ENCODE data around the gene CPA3.

Gene CPA3, protein sequence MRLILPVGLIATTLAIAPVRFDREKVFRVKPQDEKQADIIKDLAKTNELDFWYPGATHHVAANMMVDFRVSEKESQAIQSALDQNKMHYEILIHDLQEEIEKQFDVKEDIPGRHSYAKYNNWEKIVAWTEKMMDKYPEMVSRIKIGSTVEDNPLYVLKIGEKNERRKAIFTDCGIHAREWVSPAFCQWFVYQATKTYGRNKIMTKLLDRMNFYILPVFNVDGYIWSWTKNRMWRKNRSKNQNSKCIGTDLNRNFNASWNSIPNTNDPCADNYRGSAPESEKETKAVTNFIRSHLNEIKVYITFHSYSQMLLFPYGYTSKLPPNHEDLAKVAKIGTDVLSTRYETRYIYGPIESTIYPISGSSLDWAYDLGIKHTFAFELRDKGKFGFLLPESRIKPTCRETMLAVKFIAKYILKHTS

DNA sequence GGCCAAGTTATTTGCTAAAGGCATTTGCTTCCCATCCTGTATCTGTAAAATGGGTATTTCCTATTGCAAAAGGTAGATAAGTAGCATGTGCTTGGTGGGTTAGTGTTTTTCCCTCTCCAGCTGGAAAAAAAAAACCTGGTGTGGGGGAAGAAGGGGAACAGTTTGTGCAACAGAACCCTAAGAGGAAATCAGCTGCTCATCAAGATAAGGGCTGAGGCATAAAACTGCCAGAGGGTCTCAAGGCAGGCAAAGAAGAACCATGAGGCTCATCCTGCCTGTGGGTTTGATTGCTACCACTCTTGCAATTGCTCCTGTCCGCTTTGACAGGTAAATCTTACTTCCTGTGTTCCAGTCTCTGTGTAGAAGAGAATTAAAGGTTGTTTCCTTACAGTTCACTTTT, at the start of gene CPA3:
CPA3 (plus strand) TSS at position 248 of the 400 bp plus-strand sequence; CDS start at position 260, 12 bp downstream.
- no peak for DNase-seq

DNA sequence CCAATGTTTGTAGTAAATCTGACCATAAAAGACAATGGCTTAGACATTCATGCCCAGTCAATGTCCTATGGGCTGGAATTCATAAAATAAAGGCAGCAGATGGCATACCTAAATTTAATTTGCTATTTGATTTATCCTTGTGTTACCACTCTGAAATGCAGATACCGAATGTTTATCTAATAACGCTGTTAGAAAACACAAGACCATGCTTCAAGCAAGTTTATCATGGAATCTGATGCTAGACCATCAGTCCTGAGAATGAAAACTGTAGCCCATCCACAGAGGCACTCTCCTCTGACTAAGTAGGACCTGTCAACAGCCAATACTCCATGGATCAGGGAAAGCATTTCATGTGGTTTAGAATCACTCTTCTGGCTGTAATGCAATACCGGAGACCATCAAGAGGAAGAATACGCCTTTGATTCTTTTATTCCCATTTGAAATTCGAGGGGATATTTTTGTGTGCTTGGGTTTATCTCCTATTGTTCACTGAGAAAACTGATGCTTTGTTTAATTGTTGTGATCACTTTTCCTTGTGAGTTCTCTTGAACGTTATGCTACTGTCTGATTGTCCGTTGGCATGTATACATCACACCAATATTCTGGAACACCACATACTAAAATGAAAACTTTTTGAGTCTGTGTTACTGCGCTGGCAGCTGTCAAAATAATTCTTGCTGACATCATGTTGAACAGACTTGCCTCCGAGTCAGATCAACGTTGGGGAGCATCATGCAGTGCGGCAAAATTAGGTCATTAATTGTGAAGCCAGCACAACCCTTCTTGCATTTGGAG, 49.6 kb upstream of the CPA3 start:
- no peak for DNase-seq

DNA sequence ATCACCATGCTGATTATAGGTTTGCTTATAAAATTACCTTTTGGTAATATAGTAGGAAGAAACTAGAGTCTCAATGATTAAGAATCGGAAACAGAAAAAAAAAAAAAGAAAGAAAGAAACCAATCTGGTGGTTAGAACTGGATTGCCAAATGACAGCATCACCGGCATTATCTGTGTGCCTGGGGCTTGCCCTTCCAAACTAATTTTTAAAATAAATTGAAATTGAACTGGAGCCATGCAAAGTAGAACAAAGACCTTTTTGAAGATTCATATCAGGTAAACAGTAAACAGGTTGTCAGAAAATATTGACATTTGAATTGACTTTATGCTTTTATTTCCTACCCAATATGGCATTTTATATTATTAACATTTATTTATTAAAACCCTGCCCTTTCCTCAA, 48.7 kb upstream of the CPA3 start:
- no peak for DNase-seq

DNA sequence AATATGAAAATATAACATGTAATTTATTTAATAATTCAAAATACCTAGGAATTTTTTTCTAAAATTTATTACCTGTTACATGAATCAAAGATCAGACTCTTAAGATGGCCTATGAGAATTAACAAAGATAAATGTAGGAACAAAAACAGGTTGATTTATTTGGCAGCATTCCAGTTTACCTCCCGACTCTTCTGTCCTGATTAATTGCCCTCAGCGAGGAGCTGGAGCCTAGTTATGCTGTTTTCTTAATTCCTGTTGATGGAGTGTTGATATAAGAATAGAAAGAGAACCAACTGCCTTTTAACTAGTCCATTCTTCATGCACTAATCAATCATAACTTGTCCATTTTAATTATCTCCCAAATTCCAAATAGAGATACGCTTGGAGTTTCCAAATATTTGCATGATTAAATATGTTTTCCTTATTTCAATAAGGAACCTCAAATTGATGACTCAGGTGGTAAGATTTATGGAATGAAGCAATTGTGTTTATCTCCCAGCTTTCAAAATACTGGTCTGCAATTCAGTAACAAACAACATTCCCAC, 48.0 kb upstream of the CPA3 start:
- DNase-seq = no peak

DNA sequence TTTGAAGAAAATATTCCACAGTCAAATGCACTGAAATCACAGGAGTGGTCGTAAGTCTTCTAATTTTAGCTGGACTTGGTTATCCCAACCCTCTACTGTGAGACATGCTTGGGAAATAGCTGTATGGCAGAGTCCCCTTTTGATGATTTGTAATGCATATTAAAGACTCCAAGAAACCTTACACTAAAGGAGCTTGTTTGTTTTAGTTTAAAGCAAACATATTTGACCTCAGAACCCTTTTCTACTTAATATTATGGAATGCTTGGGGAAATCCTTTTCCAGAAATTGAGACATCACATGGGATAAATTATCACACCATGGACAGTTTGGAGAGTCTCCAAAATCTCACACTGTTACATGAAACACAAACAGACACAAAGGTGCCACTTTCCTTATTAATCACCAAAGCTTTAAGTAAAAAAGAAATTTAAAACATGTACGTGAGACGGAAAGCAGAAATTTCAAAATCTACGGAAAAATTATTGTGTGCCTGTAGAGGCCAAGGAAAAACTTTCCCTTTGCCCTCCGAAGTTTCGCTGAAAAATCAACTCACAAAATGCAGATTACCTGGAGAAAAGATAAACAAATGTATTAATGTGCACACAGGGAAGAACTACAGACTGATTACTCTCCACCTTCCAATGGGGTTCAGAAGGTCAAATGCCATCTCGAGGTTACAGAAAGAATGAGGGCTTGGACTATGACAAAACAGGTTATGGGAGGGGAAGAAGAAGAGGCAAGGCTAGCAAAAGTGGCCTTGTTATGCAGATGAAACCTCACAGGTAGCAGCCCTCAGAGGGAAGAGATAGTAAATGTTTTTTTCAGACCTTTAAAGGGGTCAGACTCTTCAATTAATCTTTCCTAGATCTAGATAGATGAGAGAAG, 44.5 kb upstream of the CPA3 start:
- DNase-seq = no peak

DNA sequence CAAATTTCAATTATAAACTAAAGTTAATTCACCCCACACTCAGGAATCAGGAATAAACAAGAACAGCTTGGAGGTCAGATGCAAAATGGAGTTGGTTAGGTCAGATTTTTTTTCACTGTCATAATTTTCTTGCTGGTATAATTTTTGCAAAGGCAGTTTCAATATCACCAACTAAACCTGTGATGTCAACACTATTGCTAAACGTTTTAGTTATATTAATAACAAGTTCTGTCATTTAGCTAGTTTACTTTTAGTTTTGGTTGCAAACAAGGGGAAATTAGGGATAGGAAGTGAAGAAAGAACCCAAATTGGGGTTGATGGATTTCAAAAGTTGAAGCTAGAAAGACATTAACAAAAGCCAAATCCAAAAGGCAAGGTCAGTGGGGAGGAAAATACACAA, 42.1 kb upstream of the CPA3 start:
- no peak for DNase-seq

DNA sequence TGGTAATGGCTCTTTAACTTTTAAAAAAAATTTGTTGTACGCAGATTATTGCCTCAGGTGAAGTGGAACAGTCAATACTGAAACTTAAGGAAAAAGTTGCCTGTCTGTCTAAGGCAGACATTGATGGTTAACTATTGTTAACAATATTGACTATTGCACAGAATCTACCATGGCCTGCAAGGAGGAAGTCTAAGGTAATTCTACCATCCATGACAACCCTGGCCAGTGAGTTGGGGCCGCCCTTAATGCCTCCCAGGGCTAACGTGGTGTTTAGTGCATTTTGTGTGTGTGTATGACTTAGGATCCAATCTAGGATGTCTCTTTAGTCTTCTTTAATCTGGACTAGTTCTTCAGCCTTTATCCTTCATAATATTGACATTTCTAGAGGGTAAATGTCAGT, 39.6 kb upstream of the CPA3 start:
- DNase-seq = no peak

DNA sequence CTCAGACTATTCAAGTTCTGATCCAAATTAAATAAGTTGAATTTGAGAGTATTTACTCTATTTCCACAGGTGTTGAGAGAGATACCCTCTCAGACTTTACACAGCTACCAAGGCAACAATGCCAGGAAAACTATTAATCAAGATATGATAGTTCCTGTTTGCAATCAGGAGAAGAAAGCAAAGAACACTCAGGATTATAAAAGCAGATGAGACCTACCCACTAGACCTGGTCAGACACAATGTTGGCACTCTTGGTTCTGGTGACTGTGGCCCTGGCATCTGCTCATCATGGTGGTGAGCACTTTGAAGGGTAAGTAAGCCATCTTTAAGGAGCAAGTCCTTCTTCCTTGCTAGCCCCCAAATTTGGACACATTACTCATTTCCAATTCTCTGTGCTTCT, 37.5 kb upstream of the CPA3 start, which contains the start of gene CPB1:
CPB1 (plus strand) TSS at position 227 of the 400 bp plus-strand sequence; CDS start at position 240, 13 bp downstream.
- no peak for DNase-seq

DNA sequence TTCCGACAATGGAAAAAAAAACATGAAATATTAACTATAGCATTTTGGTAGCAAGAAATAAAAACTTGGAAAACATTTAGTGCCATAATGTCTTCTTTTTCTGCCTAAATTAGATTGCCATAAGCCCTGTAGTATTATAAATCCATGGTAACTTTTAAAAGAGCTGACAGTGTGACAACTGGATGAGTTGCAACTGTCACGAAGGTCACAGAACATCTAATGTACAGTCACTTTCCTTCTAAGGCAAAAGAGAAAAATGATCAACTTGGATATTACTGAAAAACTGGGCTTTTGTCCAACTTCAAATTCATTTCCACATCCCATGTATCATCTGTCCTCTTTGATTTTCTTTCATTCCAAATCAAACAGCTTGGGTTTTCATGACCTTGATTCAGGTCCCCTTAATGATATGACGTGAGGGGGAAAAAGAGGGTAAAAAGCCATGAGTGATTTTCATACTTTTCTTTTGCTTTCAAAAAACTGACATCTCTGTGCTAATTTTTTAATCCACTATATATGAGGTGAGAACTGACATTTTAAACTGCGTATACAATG, 36.9 kb upstream of the CPA3 start:
- DNase-seq = no peak

DNA sequence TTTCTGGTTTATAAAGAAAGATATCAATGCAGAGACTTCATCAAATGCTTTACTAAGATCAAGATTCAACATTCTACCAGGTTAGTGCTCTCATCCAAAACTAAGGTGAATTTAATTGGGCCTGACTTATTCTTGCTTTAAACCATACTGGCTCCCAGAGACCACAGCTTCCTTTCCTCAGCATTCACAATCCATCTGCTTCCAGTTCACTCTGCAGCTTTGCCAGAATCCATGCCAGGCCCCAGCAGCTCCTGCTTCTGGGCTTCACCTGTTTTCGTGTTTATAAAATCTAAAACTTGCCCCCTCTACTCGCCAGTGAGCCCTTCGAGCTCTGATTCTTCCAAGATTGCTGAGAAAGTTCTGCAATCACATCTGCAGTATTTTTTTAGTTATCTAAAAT, 35.2 kb upstream of the CPA3 start:
- no peak for DNase-seq

DNA sequence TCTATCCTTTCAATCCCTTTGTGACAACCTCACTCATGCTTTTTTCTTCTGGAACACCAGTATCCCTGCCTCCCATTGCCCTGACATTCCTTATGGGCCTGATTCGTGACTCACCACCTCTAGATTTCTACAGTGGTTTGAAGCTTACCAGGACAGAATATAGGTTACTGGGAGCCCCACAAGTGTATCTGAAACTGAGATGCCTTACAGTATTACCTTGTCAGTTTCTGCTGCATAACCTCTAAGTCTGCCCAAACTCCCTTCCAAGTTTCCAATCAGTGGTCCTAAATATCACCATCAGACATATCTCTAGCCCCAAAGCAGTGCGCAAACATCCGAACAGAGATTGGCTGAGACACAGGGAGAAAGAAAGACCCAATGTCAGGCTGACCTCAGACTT, 31.9 kb upstream of the CPA3 start:
- DNase-seq = no peak

DNA sequence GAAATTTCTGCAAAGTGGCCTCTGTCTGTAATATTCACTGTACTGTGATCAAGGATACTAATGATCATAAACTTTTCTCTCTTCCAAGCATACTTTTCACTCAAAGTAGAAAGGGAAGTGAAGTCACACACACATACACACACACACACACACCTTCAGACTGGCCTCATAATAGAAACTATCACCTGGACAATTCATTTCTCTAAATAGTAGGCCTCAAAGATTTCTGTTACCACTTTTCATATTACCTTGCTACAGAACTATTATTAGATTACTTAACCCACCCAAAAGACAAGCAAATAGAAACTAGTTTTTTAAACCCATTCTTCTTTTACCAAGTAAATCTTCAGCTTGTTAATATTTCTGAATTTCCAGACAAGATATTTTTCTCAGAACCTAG, 25.3 kb upstream of the CPA3 start:
- no peak for DNase-seq

DNA sequence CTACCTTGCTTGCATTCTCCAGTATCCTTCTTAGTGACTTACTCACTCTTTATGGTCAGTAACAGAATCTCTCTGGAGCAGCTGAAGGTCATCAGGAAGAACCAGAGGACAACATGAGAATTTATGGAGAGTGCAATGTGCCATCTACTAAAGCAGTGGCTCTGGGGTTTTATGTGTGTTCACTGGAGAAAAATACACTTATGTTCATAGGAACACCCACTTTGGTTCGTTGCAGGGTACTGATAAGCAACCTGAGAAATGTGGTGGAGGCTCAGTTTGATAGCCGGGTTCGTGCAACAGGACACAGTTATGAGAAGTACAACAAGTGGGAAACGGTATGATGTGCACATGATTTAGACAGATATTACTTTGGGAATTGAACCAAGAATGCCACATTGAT, 24.6 kb upstream of the CPA3 start:
- DNase-seq = no peak

DNA sequence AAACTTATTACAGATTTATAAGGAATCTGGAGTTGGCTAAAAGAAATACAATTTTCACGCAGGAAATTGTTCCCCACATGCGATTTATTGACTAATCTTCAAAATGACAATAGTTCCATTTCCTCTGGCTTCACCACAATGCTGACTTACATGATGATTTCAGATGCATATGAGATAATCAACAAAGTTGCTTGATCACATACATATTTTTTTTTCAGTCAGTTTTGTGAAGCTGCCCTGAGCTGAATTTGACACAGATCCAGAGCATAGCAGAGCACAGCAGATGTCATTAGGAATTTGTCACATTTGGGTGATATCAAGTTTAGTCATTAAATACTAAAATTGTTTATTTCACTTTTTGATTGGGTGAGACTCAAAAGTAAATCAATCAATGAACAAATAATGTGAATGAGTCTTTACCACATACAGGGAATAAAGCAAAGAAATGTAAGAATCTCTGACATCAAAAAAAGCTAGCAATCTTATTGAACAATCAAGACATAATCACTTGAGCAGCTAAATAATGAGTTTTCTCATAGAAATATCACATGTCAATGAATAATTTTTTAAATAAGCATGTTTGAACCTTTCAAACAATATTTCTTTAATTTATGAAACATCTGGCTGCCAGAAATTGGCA, 19.2 kb upstream of the CPA3 start:
- no peak for DNase-seq

DNA sequence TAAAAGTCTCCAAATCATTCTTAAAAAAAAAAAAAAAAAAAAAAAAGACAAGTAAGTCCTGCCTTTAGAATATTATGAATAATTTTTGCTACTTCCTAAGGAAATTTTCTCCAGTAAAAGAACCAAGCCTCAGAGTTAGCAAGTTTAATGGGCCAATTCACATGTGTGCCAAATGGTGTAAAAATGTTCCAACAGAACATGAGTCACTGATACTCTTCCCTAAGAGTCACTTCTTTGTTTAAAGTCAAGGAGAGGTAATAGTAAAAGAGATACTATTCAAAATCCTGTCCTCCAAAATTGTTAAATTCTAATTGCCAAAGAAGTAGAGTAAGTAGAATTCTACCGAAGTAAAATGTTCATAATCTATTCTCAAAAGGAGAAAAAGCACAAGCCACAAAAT, 17.7 kb upstream of the CPA3 start:
- DNase-seq = no peak

DNA sequence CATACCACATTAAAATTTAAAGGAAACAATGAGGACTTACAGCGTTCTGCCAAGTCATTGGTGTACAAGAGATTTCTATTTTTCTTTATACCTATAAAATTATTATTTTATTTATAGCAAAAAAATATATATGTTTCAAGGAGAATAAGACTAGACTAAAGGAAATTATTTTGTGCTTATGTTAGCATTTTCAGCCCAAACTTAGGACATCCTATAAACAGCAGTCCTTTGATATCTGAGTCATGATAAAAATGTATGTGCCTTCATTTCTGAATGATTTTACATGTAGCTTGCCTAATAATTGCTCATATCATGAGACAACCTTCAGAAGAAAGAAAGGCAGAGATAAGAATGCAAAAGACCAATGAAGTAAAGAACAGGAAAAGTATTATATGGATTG, 16.7 kb upstream of the CPA3 start:
- DNase-seq = no peak

DNA sequence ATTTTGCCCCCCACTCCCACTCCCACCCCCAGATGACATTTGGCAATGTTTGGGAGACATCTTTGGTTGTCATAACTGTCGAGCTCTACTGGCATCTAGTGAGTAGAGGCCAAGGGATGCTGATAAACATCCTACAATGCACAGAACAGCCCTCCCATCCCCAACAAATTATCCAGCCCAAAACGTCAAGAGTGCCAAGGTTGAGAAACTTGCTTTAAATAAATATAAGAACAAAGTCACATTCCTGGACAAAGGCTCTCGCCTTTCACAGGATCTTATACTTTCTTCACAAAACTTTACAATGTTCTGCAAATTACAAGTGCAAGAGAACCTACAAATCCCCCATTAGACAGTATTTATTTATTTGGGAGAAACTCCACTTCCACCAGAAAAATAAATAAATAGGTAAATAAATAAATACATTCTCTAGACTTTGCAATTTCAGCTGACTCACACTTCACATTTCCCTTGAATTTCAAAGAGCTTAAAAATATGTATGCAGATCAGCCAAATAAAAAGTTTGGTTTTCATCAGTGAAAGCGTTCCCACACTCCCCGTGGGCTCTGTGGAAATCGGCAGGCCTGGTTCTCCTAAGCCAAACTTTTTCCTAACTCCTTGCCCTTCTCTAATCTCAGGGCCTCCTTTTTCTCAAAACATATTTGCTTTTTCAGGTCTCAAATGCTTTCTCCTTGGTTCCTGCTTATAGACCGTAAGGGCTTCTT, 12.7 kb upstream of the CPA3 start:
- DNase-seq = no peak

DNA sequence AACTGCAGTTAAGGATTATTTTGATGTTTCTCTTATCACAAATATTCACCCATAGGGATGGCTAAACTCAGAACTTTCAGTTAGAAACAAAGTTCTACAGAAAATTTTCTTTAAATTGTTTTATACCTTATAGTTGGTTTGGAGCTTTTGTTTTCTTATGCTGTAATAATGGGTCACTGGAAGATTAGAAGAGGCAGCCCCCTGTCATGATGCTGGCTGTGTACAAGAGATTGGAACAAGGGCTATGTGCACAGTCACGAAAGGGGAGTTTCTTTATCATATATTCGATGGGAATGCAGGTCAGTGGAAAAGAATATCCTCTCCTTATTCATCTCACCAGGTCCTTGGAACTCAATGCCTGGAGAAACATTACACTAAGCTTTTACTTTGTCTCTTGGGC, 12.0 kb upstream of the CPA3 start:
- DNase-seq = no peak

DNA sequence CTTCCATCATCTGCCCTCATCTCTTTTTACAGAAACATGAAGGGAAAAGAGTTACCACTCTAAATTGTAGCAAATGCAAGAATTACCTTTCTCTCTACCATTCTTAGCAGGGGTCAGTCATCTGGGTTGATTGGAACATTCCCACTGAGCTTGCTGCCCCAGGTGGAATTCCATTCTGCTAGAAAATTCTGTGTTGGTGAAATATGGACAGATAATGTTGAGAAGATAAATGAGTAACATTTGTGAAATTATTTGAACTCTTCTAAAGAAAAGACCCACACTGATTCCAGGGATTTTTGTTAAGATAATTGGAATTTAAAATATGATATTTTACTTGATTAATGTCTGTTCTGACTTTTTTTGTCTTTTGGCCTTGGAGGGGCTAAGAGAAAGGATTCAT, 11.0 kb upstream of the CPA3 start:
- no peak for DNase-seq

DNA sequence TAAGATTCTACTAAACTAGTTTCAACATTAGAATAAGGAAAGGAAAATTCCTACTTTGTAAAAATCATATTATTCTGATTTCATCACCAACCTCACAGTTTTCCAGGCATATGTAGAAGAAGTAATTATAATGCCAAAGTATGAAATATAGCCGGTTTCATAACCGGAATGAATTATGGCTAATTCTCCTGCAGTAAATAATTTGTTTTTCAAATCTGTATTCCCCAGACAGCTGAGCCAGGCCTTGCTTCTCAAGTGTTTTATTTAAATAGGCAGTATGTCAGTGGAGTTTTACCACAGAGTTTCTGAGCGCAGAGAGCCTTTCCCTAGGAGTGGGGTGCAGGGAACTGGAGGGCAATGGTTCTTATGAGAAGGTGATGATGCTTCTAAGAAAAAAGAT, 8.7 kb upstream of the CPA3 start:
- no peak for DNase-seq

DNA sequence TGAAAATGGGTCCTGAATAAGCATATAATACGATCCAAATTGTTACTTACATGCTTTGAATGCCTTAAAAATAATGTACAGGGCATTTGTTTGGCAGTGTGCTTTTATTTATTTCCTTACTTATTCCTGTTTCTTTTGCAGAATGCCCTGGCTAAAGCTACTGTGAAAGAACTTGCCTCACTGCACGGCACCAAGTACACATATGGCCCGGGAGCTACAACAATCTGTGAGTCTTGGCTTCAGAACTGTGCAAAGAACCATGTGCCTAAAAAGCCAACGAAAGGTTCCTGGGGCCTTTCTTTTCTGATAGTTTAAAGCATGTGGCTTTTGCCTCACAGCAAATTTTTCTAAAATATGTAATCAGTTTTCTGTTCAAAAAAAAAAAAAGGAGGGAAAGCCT, 7.8 kb upstream of the CPA3 start:
- DNase-seq = no peak
